ENCODE data around the gene ZDHHC20.
A peak's percentile ranks its signal among the peaks of the same experiment; 100 is the strongest.

Gene ZDHHC20

GRCh38 chr13:21458451-21458812, 671 bp downstream of the ZDHHC20 start:
- POLR2A ChIA-PET, result interaction anchor here (1.3 kb wide), 1 partner anchor 160 kb away, joined by 4 read pairs; no protein-coding TSS in a partner anchor
- Histone ChIP-seq H3K4me1 (ENCODE audit: control insufficient read depth, insufficient read depth, low read length) (no peaks in the 10 kb centered on the region), H3K9me3 (ENCODE audit: control insufficient read depth, insufficient read depth, low read depth, low read length) (no peaks in the 10 kb centered on the region), H3K36me3 (ENCODE audit: control insufficient read depth in 2 of 2, insufficient read depth in 1 of 2, low read length in 2 of 2) (no peaks in the 10 kb centered on the region), H3K27ac (ENCODE audit: extremely low read depth, low read depth, low read length) (peak overlapping the region; percentile 93), H3K4me3 (ENCODE audit: low read depth, low read length) (peak overlapping the region; percentile 96)
- CTCF ChIA-PET, result interaction anchor here (0.6 to 1.5 kb wide), 6 partner anchors 18 to 638 kb away, joined by 3 to 5 read pairs (median 4); no protein-coding TSS in a partner anchor
- no peak for TF ChIP-seq MEIS1 (CRISPR knock-in tag; IDR thresholded peaks at IDR 0.05; ENCODE audit: borderline replicate concordance)
- no peak for TF ChIP-seq SP3 (tag by site-specific recombination; IDR thresholded peaks at IDR 0.05)
- TF ChIP-seq ZNF518A (tag by site-specific recombination; conservative IDR thresholded peaks at IDR 0.05; ENCODE audit: low read depth), result no peak
- no peak for TF ChIP-seq ZNF324 (tag by site-specific recombination; IDR thresholded peaks at IDR 0.05)
- no peak for TF ChIP-seq ZBTB49 (tag by site-specific recombination; IDR thresholded peaks at IDR 0.05; ENCODE audit: low read depth)
- no peak for TF ChIP-seq ZNF426 (tag by site-specific recombination; IDR thresholded peaks at IDR 0.05)
- TF ChIP-seq HOXC10 (CRISPR knock-in tag; IDR thresholded peaks at IDR 0.05), result no peak
- TF ChIP-seq ZBTB20 (tag by site-specific recombination; IDR thresholded peaks at IDR 0.05), result no peak
- TF ChIP-seq REST (tag by site-specific recombination; IDR thresholded peaks at IDR 0.05), result no peak
- TF ChIP-seq ZNF354C (tag by site-specific recombination; IDR thresholded peaks at IDR 0.05; ENCODE audit: borderline replicate concordance, low read depth), result no peak
- TF ChIP-seq GLI2 (tag by site-specific recombination; IDR thresholded peaks at IDR 0.05; ENCODE audit: borderline replicate concordance, low read depth), result no peak
- TF ChIP-seq SCRT2 (tag by site-specific recombination; IDR thresholded peaks at IDR 0.05), result peak; percentile 90
- TF ChIP-seq ZBTB10 (tag by site-specific recombination; IDR thresholded peaks at IDR 0.05), result no peak
- no peak for TF ChIP-seq ZNF585B (tag by site-specific recombination; IDR thresholded peaks at IDR 0.05)
- TF ChIP-seq ZNF366 (tag by site-specific recombination; conservative IDR thresholded peaks at IDR 0.05), result no peak
- TF ChIP-seq ZNF433 (tag by site-specific recombination; IDR thresholded peaks at IDR 0.05; ENCODE audit: low read depth), result no peak
- TF ChIP-seq EGR2 (tag by site-specific recombination; IDR thresholded peaks at IDR 0.05; ENCODE audit: low read depth), result no peak
- TF ChIP-seq ZNF645 (tag by site-specific recombination; IDR thresholded peaks at IDR 0.05), result no peak
- no peak for TF ChIP-seq ZNF223 (tag by site-specific recombination; IDR thresholded peaks at IDR 0.05)
- TF ChIP-seq ZNF530 (tag by site-specific recombination; IDR thresholded peaks at IDR 0.05; ENCODE audit: low read depth), result no peak
- peak; percentile 67; the same call in 1 of the 2 replicates for TF ChIP-seq SCRT1 (tag by site-specific recombination; IDR thresholded peaks at IDR 0.05; ENCODE audit: borderline replicate concordance)
- TF ChIP-seq KLF9 (tag by site-specific recombination; IDR thresholded peaks at IDR 0.05; ENCODE audit: low read depth), result peak; percentile 26; the same call in 1 of the 2 replicates
- peak; percentile 83 for TF ChIP-seq ZNF335 (tag by site-specific recombination; conservative IDR thresholded peaks at IDR 0.05)
- TF ChIP-seq OSR2 (tag by site-specific recombination; IDR thresholded peaks at IDR 0.05), result no peak

Data from HEK293 (cell line).